Keratinocyte (primary cell): Measurements from ENCODE around the gene MC1R. TPM values are rescaled to one million over a fixed set of nuclear protein-coding genes. Genes with fewer than 3 reads are reported as not detected.

Experiments
- DNase-seq: peaks from one replicate; pipeline ENCODE4 v3.0.0-alpha.2; 2011; ENCODE audit warnings: low read depth, missing footprints, low spot score
- FAIRE-seq: peaks from 2 replicates; lab custom pipeline; 2011; peaks lifted over from hg19 to GRCh38; lab: Jason Lieb, UNC
- H2AFZ ChIP-seq: 2 replicates; pipeline ENCODE4 v1.6.0; 2012; ENCODE audit warnings: low read length, control low read depth, inconsistent platforms; ENCODE audit not compliant: control insufficient read depth
- H3K27ac ChIP-seq: 2 replicates; pipeline ENCODE4 v1.5.1; 2011; ENCODE audit warnings: low read length; ENCODE audit not compliant: control insufficient read depth, insufficient read depth
- H3K27me3 ChIP-seq: 3 replicates; pipeline ENCODE4 v1.6.0; 2011; ENCODE audit warnings: low read length; ENCODE audit not compliant: control insufficient read depth, insufficient read depth; ENCODE audit errors: extremely low read depth
- H3K36me3 ChIP-seq, 2 experiments: 2 replicates in 1 of 2; 3 replicates in 1 of 2; pipeline ENCODE4 v1.5.1; 2011; ENCODE audit warnings: low read length in 2 of 2, mild to moderate bottlenecking in 1 of 2; ENCODE audit not compliant: control insufficient read depth in 2 of 2, insufficient read depth in 2 of 2; ENCODE audit errors: extremely low read depth in 1 of 2
- H3K4me1 ChIP-seq: 3 replicates; pipeline ENCODE4 v1.5.1; 2011; ENCODE audit warnings: low read length; ENCODE audit not compliant: control insufficient read depth, insufficient read depth; ENCODE audit errors: extremely low read depth
- H3K4me2 ChIP-seq: 3 replicates; pipeline ENCODE4 v1.6.0; 2011; ENCODE audit warnings: low read depth, low read length; ENCODE audit not compliant: control insufficient read depth, insufficient read depth; ENCODE audit errors: extremely low read depth
- H3K4me3 ChIP-seq, 3 experiments: fragments of 200-600 bp in 1 of 3; sonication (generic) in 1 of 3; 2 replicates in 2 of 3; 3 replicates in 1 of 3; pipeline ENCODE4 v1.5.1; 2011 to 2016; ENCODE audit warnings: low read length in 3 of 3, mild to moderate bottlenecking in 3 of 3, control low read depth in 2 of 3, inconsistent platforms in 1 of 3, low read depth in 1 of 3, mixed read lengths in 1 of 3, mixed run types in 1 of 3, moderate library complexity in 1 of 3; ENCODE audit not compliant: control insufficient read depth in 2 of 3, insufficient read depth in 2 of 3; ENCODE audit errors: extremely low read depth in 1 of 3
- H3K79me2 ChIP-seq: 2 replicates; pipeline ENCODE4 v1.6.0; 2012; ENCODE audit warnings: low read length; ENCODE audit not compliant: control insufficient read depth, insufficient read depth
- H3K9ac ChIP-seq: 3 replicates; pipeline ENCODE4 v1.6.0; 2011; ENCODE audit warnings: low read length; ENCODE audit not compliant: control insufficient read depth, insufficient read depth; ENCODE audit errors: extremely low read depth
- H3K9me1 ChIP-seq: 3 replicates; pipeline ENCODE4 v1.6.0; 2011; ENCODE audit warnings: low read length; ENCODE audit not compliant: control insufficient read depth, insufficient read depth; ENCODE audit errors: extremely low read depth
- H3K9me3 ChIP-seq: 2 replicates; pipeline ENCODE4 v1.5.1; 2012; ENCODE audit warnings: low read depth, low read length; ENCODE audit not compliant: control insufficient read depth
- H4K20me1 ChIP-seq: 3 replicates; pipeline ENCODE4 v1.6.0; 2011; ENCODE audit warnings: low read length; ENCODE audit not compliant: control insufficient read depth, insufficient read depth; ENCODE audit errors: extremely low read depth
- CTCF ChIP-seq, 3 experiments: IDR thresholded peaks in 1 of 3; conservative IDR thresholded peaks in 1 of 3; optimal IDR thresholded peaks in 1 of 3; 2 replicates in 2 of 3; 3 replicates in 1 of 3; pipeline versions ENCODE3 to v1.5.1; 2011; ENCODE audit warnings: low read length in 3 of 3, mild to moderate bottlenecking in 3 of 3, moderate library complexity in 2 of 3, control low read depth in 1 of 3, inconsistent platforms in 1 of 3; ENCODE audit not compliant: insufficient read depth in 2 of 3; ENCODE audit errors: extremely low read depth in 1 of 3
- EZH2 ChIP-seq: IDR thresholded peaks from one replicate; pipeline ENCODE4 v1.6.1; 2012; ENCODE audit warnings: inconsistent platforms, mild to moderate bottlenecking, low read length, moderate library complexity
- dilution Hi-C: fragments of 300-500 bp; cut with MboI; formaldehyde crosslinking; loops from one replicate; pipeline ENCODE4 v1.7.0; 2020; ENCODE audit warnings: low sequenced_read_pairs; ENCODE audit not compliant: extremely low pct_ligation_motif_present
- polyA plus RNA-seq, 5 experiments: library from polyadenylated mRNA; depleted of rRNA in 3 of 5; stranded (reverse) in 3 of 5; stranded (forward) in 1 of 5; unstranded in 1 of 5; fragments of >200 nt; gene quantifications; 1 replicate in 1 of 5; 2 replicates in 3 of 5; 3 replicates in 1 of 5; pipeline versions ENCODE4 v1.2.1 to v1.2.3, GENCODE V29; 2011 to 2012; ENCODE audit warnings: missing spikeins in 2 of 5, low read depth in 1 of 5, low replicate concordance in 1 of 5

MC1R gene
- polyA plus RNA-seq, 1 donor (not counting 4 experiments of a cell fraction or from before 2014, with no cell fraction given): 1.1 TPM

- Histone ChIP-seq H3K9me1 (no peaks in the 10 kb centered on the region), H3K4me3 (no peak overlapping the region), H3K27me3 (no peaks in the 10 kb centered on the region), H3K9me3 (no peaks in the 10 kb centered on the region), H3K9ac (no peak overlapping the region), H4K20me1 (no peaks in the 10 kb centered on the region), H3K36me3 (peaks cover 25 to 29% of the 10 kb centered on the region in 2 experiments), H3K4me1 (peaks cover 5% of the 10 kb centered on the region), H3K27ac (no peak overlapping the region), H3K4me2 (no peak overlapping the region), H2AFZ (no peak overlapping the region), H3K79me2 (peaks cover 20% of the 10 kb centered on the region)
- TF ChIP-seq EZH2: no peak
- dilution Hi-C loops: no loop called here
- DNase-seq (no peak), FAIRE-seq (no peak)
Measured at GRCh38 chr16:89953671-89954406, 35.2 kb downstream of the MC1R start.

DNA sequence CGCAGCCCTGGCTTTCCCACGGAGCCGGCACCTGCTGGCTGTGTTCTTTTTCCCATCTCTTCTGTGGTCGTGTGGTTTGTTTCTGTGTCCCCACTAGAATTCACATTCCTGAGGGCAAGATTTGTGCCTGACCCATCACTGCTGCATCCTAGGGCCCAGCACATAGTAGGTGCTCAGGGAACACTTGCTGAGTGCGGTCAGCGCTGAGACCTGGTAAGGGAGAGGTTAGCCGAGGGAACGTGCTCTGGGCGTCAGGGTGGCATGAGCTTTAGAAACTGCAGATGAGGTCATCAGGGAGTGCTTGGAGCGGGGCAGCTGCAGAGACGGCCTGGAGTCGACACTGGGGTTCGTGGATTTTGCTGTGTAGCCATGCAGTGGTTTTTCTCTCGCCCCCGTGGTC lies 35.8 kb downstream of the MC1R start:
- Histone ChIP-seq H4K20me1 (no peaks in the 10 kb centered on the region), H3K27me3 (no peaks in the 10 kb centered on the region), H3K36me3 (peaks cover 26 to 34% of the 10 kb centered on the region in 2 experiments), H3K4me2 (no peak overlapping the region), H3K9me3 (no peaks in the 10 kb centered on the region), H3K9me1 (no peaks in the 10 kb centered on the region), H2AFZ (no peak overlapping the region), H3K79me2 (peaks cover 17% of the 10 kb centered on the region), H3K4me3 (no peak overlapping the region), H3K4me1 (peaks cover 3% of the 10 kb centered on the region), H3K27ac (no peak overlapping the region), H3K9ac (no peak overlapping the region)
- FAIRE-seq (no peak), DNase-seq (no peak)
- dilution Hi-C loops: no loop called here
- TF ChIP-seq CTCF (optimal IDR thresholded peaks at IDR 0.05 in 1 of 3, IDR thresholded peaks at IDR 0.05 in 1 of 3, conservative IDR thresholded peaks at IDR 0.05 in 1 of 3; ENCODE audit: extremely low read depth in 1 of 3, insufficient read depth in 2 of 3, low read length in 3 of 3) (no peak), EZH2 (no peak)
